ENCODE measurements around the gene SIRPB2.

DNA sequence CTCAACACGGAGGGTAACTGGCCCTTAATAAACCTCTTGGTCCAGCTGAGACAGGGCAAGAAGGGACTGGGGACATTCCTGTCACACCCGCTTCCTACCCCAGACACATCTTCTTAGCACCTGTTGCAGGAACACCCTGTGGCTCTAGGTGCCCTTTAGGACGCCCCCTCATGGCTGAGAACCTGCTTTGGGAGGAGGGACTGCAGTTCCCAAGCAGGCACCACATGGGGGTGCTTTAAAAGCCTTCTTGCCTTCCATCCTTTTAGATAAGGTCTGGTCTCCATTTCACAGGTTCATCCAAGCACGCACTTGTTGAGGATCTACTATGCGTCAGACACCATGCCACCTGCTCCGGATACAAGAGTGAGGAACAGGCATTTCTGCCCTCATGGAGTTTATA, 51.2 kb downstream of the SIRPB2 start:
- TF ChIP-seq CTCF (IDR thresholded peaks at IDR 0.05; ENCODE audit: low read depth, low read length, poor library complexity, severe bottlenecking) (peak; percentile 98), EZH2phosphoT487 (IDR thresholded peaks at IDR 0.05; ENCODE audit: borderline replicate concordance, low read length) (no peak)

All from DOHH2 (cell line).